Karpas-422 (cell line): ENCODE results near the gene UBAC1. TPM values are rescaled to one million over a fixed set of nuclear protein-coding genes. Genes with fewer than 3 reads are reported as not detected.

ENCODE experiments used
- DNase-seq: peaks from one replicate; pipeline ENCODE4 v3.0.0-alpha.2; 2015
- H2AFZ ChIP-seq: fragments of 200-600 bp; sonication (generic); 2 replicates; pipeline ENCODE4 v1.6.1; 2014; ENCODE audit warnings: antibody characterized with exemption, low read length, mixed read lengths
- H3K27ac ChIP-seq: fragments of 200-600 bp; sonication (generic); 2 replicates; pipeline ENCODE4 v1.5.1; 2014; ENCODE audit warnings: mild to moderate bottlenecking, low read length, moderate library complexity
- H3K27me3 ChIP-seq: fragments of 200-600 bp; sonication (generic); 2 replicates; pipeline ENCODE4 v1.6.1; 2014; ENCODE audit warnings: low read length, mixed read lengths
- H3K36me3 ChIP-seq: fragments of 200-600 bp; sonication (generic); 2 replicates; pipeline ENCODE4 v1.6.1; 2014; ENCODE audit warnings: low read length, mixed read lengths; ENCODE audit not compliant: insufficient read depth
- H3K4me1 ChIP-seq: fragments of 200-600 bp; sonication (generic); 2 replicates; pipeline ENCODE4 v1.6.1; 2014; ENCODE audit warnings: mild to moderate bottlenecking, low read length, mixed read lengths
- H3K4me2 ChIP-seq: fragments of 200-600 bp; sonication (generic); 2 replicates; pipeline ENCODE4 v1.6.1; 2014; ENCODE audit warnings: low read length, low read depth, mild to moderate bottlenecking; ENCODE audit not compliant: poor library complexity, severe bottlenecking
- H3K4me3 ChIP-seq: fragments of 200-600 bp; sonication (generic); 2 replicates; pipeline ENCODE4 v1.5.1; 2014; ENCODE audit warnings: mild to moderate bottlenecking, antibody characterized with exemption, low read length, mixed read lengths
- H3K79me2 ChIP-seq: fragments of 200-600 bp; sonication (generic); 2 replicates; pipeline ENCODE4 v1.6.1; 2014; ENCODE audit warnings: mild to moderate bottlenecking, low read length, mixed read lengths
- H3K9ac ChIP-seq: fragments of 200-600 bp; sonication (generic); 2 replicates; pipeline ENCODE4 v1.6.0; 2014; ENCODE audit warnings: low read length
- H3K9me2 ChIP-seq: fragments of 200-600 bp; sonication (generic), shearing (Covaris generic); replicated peaks from 2 replicates; pipeline ENCODE4 v1.6.0; 2014; ENCODE audit warnings: mild to moderate bottlenecking, low read length, moderate library complexity; ENCODE audit not compliant: insufficient read depth
- H3K9me3 ChIP-seq: fragments of 300-700, 200-600 bp; sonication (generic); 2 replicates; pipeline ENCODE4 v1.6.1; 2014; ENCODE audit warnings: low read length, mixed read lengths
- H4K20me1 ChIP-seq: fragments of 200-600 bp; sonication (generic); 2 replicates; pipeline ENCODE4 v1.6.1; 2014; ENCODE audit warnings: mild to moderate bottlenecking, antibody characterized with exemption, low read length, low read depth; ENCODE audit not compliant: insufficient read depth
- total RNA-seq: library from RNA; depleted of rRNA; stranded (reverse); fragments of >200 nt; shearing (Covaris generic); gene quantifications from 2 replicates; pipeline ENCODE4 v1.2.3, GENCODE V29; 2014; ENCODE audit warnings: low replicate concordance

UBAC1 gene
- total RNA-seq, 1 experiment from 2014 or later, result 32.1 TPM

DNA sequence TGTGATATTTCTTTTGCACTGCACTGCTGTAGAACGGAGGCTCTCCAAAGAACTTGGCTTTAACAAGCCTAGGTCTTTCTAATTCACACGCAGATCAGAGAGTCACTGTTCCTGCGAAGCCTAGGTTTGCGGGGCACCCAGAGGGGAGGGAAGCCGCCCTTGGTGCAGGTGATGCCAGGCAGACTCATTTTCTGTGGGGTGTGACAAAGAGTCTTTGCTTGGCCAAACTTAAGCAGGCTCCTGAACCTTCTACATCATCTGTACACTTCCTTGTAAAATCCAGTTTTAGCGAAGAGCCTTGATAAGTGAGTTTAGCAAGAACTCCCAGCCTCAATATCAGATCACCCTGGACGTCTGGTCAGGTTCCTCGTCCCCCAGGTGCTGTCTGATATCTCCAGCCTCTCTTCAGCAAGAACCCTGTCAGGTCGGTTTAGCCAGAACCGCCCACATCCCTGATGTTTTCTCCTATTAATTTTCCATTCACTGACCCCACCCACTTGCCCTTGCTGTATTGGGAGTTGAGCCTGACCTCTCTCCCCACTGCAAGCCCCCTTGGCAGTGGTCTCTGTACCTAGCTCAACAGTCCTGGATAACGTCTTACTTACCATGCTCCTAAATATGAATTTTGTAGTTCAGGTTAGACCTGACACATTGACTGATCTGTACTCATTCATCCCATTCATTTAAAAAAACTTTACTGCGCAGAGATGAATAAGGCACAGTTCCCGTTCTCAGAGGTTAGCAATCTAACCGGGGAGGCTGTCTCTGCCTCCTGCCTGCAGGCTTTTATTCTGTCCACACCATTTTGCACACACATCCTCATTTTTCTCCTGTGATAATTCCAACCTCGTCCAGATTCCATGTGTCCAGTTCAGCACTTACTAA lies 880 bp upstream of the UBAC1 start:
- Histone ChIP-seq H3K27ac (no peak overlapping the region), H3K4me3 (peak overlapping the region; percentile 54), H3K27me3 (no peaks in the 10 kb centered on the region), H3K9me2 (no peaks in the 10 kb centered on the region), H3K9ac (peak overlapping the region; percentile 56), H3K4me1 (peaks cover 22% of the 10 kb centered on the region), H3K9me3 (no peaks in the 10 kb centered on the region), H2AFZ (0 out of 2 replicates have a peak overlapping the region, but pooled peaks have one; percentile 21), H4K20me1 (0 out of 2 replicates have a peak, but pooled peaks cover 3% of the 10 kb centered on the region), H3K79me2 (peaks cover 40% of the 10 kb centered on the region), H3K4me2 (peak overlapping the region; percentile 70), H3K36me3 (0 out of 2 replicates have a peak, but pooled peaks cover 5% of the 10 kb centered on the region)
- no peak for DNase-seq

DNA sequence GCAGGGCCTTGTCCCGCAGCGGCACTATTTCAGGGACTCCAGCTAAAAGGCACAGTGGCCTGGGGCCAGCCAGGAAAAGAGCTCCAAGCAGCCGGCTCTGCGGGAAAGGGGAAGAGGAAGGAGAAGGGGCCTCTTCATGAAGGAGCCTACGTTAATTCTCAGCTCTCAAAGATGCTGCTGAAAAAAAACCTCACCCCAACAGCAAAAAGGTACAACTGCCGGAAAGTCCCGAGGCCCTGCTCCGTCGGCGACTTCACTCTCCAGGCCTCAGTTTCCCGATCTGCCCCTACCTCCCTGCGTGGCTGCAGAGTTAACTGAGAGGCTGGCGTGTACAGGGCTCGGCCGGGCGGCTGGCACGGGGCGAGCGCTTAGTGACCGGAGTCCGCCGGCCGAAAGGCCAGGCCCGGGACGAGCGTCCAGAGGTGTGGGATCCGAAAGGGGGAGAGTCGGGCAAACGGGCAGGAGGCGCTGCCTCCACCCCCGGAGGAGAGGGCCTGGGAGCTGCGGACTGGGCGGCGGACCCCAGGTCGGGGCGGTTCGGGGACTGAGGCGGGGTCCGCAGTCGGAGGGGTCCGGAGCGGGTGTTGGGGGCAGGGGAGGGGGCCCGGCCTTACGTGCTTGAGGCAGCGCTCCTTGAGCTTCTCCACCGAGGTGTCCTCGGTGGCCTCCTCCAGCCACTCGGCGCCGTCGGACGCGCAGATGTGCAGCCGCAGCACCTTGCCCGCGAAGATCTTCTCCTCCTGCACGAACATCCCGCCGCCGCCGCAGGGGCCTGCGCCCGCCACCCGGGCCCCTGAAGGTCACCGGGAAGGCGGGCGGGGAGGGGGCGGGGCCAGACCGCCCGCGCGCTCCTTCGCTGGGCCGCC lies 529 bp downstream of the UBAC1 start:
- peak overlapping the region; percentile 98 for H3K4me3 ChIP-seq
- peak overlapping the region; percentile 49; the same call in 1 of the 2 replicates for H3K27ac ChIP-seq
- peak overlapping the region; percentile 30; the same call in 1 of the 2 replicates for H2AFZ ChIP-seq
- H3K27me3 ChIP-seq, result no peaks in the 10 kb centered on the region
- peak overlapping the region; percentile 95 for H3K9ac ChIP-seq
- 0 out of 2 replicates have a peak, but pooled peaks cover 7% of the 10 kb centered on the region for H4K20me1 ChIP-seq
- peak overlapping the region; percentile 84 for H3K4me2 ChIP-seq
- H3K9me2 ChIP-seq, result no peaks in the 10 kb centered on the region
- peaks cover 22% of the 10 kb centered on the region for H3K4me1 ChIP-seq
- peak; percentile 52 for DNase-seq
- 0 out of 2 replicates have a peak, but pooled peaks cover 5% of the 10 kb centered on the region for H3K36me3 ChIP-seq
- H3K79me2 ChIP-seq, result peaks cover 54% of the 10 kb centered on the region
- H3K9me3 ChIP-seq, result no peaks in the 10 kb centered on the region

DNA sequence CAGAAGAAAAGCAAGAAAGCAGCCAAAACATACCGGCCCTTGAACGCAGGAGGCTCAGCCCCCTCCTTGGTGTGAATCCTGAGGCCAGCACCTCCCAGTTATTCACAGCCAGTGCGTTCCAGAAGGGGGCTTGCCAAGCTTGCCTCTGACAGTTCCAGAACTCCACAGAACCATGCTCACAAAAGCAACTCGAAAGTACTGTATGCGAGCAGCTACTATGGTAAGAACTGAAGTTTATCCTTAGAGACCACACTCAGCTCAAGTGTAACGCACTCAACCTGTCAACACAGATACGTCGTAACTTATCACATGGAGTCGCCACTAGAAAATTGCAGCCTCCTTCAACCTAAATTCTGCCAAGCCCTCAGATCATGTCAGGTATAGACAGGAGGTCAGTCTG lies 1.4 kb downstream of the UBAC1 start:
- Histone ChIP-seq H3K4me1 (peaks cover 22% of the 10 kb centered on the region), H3K27ac (no peak overlapping the region), H3K9ac (peak overlapping the region; percentile 95), H3K79me2 (peaks cover 60% of the 10 kb centered on the region), H3K9me2 (no peaks in the 10 kb centered on the region), H3K36me3 (peaks cover 6% of the 10 kb centered on the region; the same call in 1 of the 2 replicates), H3K27me3 (no peaks in the 10 kb centered on the region), H2AFZ (no peak overlapping the region), H3K4me2 (peak overlapping the region; percentile 84), H3K4me3 (peak overlapping the region; percentile 98), H4K20me1 (0 out of 2 replicates have a peak, but pooled peaks cover 7% of the 10 kb centered on the region), H3K9me3 (no peaks in the 10 kb centered on the region)
- DNase-seq, result no peak

DNA sequence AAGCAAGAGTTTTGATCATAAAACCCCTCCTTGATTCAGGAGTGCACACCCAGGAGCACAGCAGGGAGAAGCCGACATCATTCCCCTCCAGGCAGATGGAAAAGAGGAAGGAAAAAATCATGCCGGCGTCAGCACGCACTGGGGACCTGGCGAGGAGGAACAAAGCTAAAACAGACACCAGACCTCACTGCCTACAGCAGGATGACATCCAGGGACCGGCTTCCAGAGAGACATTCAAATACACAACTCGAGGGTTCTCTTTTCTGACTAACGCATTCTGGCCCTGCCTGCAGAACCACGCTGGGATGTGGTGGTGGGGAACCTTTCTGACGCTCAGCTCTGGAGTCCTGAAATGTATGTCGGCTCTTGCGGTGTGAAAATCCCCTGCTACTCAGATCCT lies 2.7 kb downstream of the UBAC1 start:
- H3K4me3 ChIP-seq, result no peak overlapping the region
- no peaks in the 10 kb centered on the region for H3K9me2 ChIP-seq
- H4K20me1 ChIP-seq, result 0 out of 2 replicates have a peak, but pooled peaks cover 7% of the 10 kb centered on the region
- no peak overlapping the region for H3K9ac ChIP-seq
- peaks cover 22% of the 10 kb centered on the region for H3K4me1 ChIP-seq
- H3K79me2 ChIP-seq, result peaks cover 60% of the 10 kb centered on the region
- H3K27ac ChIP-seq, result no peak overlapping the region
- no peak for DNase-seq
- no peak overlapping the region for H3K4me2 ChIP-seq
- H3K9me3 ChIP-seq, result no peaks in the 10 kb centered on the region
- H3K27me3 ChIP-seq, result no peaks in the 10 kb centered on the region
- peaks cover 10% of the 10 kb centered on the region; the same call in 1 of the 2 replicates for H3K36me3 ChIP-seq
- no peak overlapping the region for H2AFZ ChIP-seq

DNA sequence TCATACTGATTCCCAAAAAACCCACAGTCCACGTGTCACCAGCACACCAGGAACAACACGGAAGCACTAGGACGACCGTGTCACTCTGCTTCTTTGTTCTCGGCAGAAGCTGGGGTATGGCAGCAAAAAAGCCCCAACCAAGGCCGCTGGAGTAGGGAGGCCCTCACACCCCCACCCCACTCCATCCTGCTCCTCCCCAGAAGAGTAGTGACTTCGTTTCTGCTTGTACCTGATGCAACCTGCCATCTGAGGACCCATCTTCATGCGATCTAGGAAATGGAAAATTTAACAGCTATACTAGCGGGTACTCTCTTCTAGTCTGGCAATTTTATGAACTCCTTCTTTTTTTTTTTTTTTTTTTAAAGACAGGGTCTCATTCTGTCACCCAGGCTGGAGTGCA lies 3.7 kb downstream of the UBAC1 start:
- H3K9ac ChIP-seq, result no peak overlapping the region

DNA sequence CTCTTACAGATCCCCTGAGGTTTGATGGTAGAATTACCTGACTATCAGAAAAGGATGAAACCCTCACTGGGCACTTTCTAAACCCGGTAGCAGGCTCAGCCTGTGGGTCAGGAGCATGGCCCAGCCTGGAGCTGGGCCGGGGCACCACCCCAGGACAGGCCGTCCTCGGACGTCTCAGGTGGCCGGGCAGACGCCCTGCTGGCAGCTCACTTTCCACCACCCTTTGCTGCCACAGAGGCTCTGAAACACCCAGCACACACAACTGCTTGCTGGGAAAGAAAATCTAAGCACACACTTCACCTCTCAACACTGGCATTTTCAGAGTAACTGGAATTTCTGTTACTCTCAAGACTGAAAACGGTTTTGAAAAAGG lies 4.4 kb downstream of the UBAC1 start:
- Histone ChIP-seq H2AFZ (no peak overlapping the region), H3K27me3 (no peaks in the 10 kb centered on the region), H3K4me1 (peaks cover 13% of the 10 kb centered on the region), H3K4me2 (no peak overlapping the region), H3K79me2 (peaks cover 60% of the 10 kb centered on the region), H3K4me3 (no peak overlapping the region), H3K27ac (no peak overlapping the region), H3K9me3 (no peaks in the 10 kb centered on the region), H4K20me1 (0 out of 2 replicates have a peak, but pooled peaks cover 7% of the 10 kb centered on the region), H3K36me3 (peaks cover 15% of the 10 kb centered on the region; the same call in 1 of the 2 replicates), H3K9me2 (no peaks in the 10 kb centered on the region), H3K9ac (no peak overlapping the region)
- no peak for DNase-seq

More for the DNA sequence above, 3.7 kb downstream of the UBAC1 start:
- no peak for DNase-seq
- Histone ChIP-seq H3K4me1 (peaks cover 19% of the 10 kb centered on the region), H4K20me1 (0 out of 2 replicates have a peak, but pooled peaks cover 7% of the 10 kb centered on the region), H2AFZ (no peak overlapping the region), H3K27me3 (no peaks in the 10 kb centered on the region), H3K27ac (no peak overlapping the region), H3K4me2 (no peak overlapping the region), H3K79me2 (peaks cover 60% of the 10 kb centered on the region), H3K9me3 (no peaks in the 10 kb centered on the region), H3K9me2 (no peaks in the 10 kb centered on the region), H3K36me3 (peaks cover 10% of the 10 kb centered on the region; the same call in 1 of the 2 replicates), H3K4me3 (no peak overlapping the region)

DNA sequence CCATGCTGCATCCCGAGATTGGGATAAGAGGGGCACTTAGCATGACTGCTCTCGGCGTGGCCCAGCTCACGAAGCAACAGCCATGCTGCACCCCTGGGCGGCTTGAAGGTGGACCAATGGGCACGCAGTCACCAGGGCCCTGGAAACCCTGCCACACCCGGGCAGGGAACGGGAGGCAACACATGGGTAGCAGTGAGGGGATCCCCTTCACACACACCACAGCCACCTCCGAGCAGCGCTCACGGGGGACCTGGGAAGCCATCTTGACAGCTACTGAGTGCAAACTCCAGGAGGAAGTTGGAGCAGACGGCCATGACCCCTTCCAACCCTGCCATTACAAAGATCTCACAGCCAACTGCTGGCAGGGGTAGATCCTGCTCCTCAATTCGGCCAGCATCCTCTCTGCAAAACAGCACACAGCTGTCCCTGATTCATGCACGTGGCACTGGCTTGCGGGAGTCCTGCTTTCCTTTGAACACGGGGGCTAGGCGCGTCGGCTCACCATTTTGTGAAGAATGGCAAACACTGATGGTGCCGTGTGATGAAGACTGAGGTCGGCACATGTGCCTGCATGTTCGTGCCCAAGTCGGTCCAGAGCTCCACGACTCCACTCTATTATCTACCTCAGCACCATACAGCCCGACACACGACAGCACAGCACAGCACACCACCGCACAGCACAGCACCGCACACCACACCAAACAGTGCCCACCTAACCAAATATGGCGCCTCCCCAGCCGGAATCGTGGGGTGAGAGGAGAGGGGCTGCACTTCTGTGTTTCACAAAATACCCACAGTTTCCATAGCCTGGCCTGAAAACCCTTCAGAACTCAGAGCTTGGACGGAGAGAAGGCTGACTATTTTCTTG lies 5.0 kb downstream of the UBAC1 start:
- H3K4me1 ChIP-seq, result peaks cover 9% of the 10 kb centered on the region
- H3K4me2 ChIP-seq, result no peak overlapping the region
- H3K36me3 ChIP-seq, result peaks cover 15% of the 10 kb centered on the region; the same call in 1 of the 2 replicates
- no peak overlapping the region for H2AFZ ChIP-seq
- H3K4me3 ChIP-seq, result no peak overlapping the region
- H3K9ac ChIP-seq, result no peak overlapping the region
- peaks cover 60% of the 10 kb centered on the region for H3K79me2 ChIP-seq
- H3K27ac ChIP-seq, result no peak overlapping the region
- no peaks in the 10 kb centered on the region for H3K9me2 ChIP-seq
- no peak for DNase-seq
- 0 out of 2 replicates have a peak, but pooled peaks cover 7% of the 10 kb centered on the region for H4K20me1 ChIP-seq
- H3K27me3 ChIP-seq, result no peaks in the 10 kb centered on the region
- H3K9me3 ChIP-seq, result no peaks in the 10 kb centered on the region
